Hepatocyte (in vitro differentiated cells): ENCODE measurements around the gene LSM5. TPM values are rescaled to one million over a fixed set of nuclear protein-coding genes. Genes with fewer than 3 reads are reported as not detected.
A peak's percentile ranks its signal among the peaks of the same experiment; 100 is the strongest.

ENCODE experiments used
- DNase-seq: peaks from one replicate; pipeline ENCODE4 v3.0.0-alpha.2; 2016; ENCODE audit warnings: low spot score
- H2AFZ ChIP-seq: fragments of 200-600 bp; sonication (generic); 2 replicates; pipeline ENCODE4 v1.6.0; 2016; ENCODE audit warnings: antibody characterized with exemption, mild to moderate bottlenecking
- H3K27ac ChIP-seq: fragments of 200-600 bp; sonication (generic); 2 replicates; pipeline ENCODE4 v1.5.1; 2016; ENCODE audit warnings: mild to moderate bottlenecking
- H3K27me3 ChIP-seq: fragments of 200-600 bp; sonication (generic); 2 replicates; pipeline ENCODE4 v1.6.1; 2016
- H3K36me3 ChIP-seq: fragments of 200-600 bp; sonication (generic); replicated peaks from 2 replicates; pipeline ENCODE4 v1.5.1; 2016; ENCODE audit warnings: low read depth; ENCODE audit not compliant: insufficient read depth
- H3K4me1 ChIP-seq: fragments of 200-600 bp; sonication (generic); 2 replicates; pipeline ENCODE4 v1.5.1; 2016; ENCODE audit warnings: mild to moderate bottlenecking, moderate library complexity; ENCODE audit not compliant: insufficient read depth
- H3K4me2 ChIP-seq: fragments of 200-600 bp; sonication (generic); 2 replicates; pipeline ENCODE4 v1.6.0; 2016
- H3K4me3 ChIP-seq: fragments of 200-600 bp; sonication (generic); 2 replicates; pipeline ENCODE4 v1.5.1; 2016; ENCODE audit warnings: mild to moderate bottlenecking
- H3K79me2 ChIP-seq: fragments of 200-600 bp; sonication (generic); 2 replicates; pipeline ENCODE4 v1.6.0; 2017; ENCODE audit warnings: mild to moderate bottlenecking
- H3K9me2 ChIP-seq: fragments of 200-600 bp; sonication (generic); replicated peaks from 2 replicates; pipeline ENCODE4 v1.6.0; 2017; ENCODE audit warnings: mild to moderate bottlenecking; ENCODE audit not compliant: insufficient read depth
- H3K9me3 ChIP-seq: fragments of 200-600 bp; sonication (generic); 2 replicates; pipeline ENCODE4 v1.5.1; 2016; ENCODE audit warnings: low read depth, mild to moderate bottlenecking
- H4K20me1 ChIP-seq: fragments of 200-600 bp; sonication (generic); 2 replicates; pipeline ENCODE4 v1.6.0; 2016; ENCODE audit warnings: mild to moderate bottlenecking; ENCODE audit not compliant: insufficient read depth, poor library complexity, severe bottlenecking
- EZH2 ChIP-seq: fragments of 200-600 bp; sonication (generic); IDR thresholded peaks from 2 replicates; pipeline ENCODE4 v1.6.1; 2016; ENCODE audit warnings: antibody characterized with exemption, mild to moderate bottlenecking, borderline replicate concordance
- EZH2phosphoT487 ChIP-seq: fragments of 200-600 bp; sonication (generic); IDR thresholded peaks from one replicate; pipeline ENCODE4 v1.6.1; 2018; ENCODE audit warnings: antibody characterized with exemption, mild to moderate bottlenecking, low read depth, moderate library complexity; ENCODE audit not compliant: unreplicated experiment, severe bottlenecking
- WGBS: methylation state at CpG from one replicate; pipeline ENCODE4 v1.1.6; 2016; ENCODE audit warnings: low lambda C conversion rate; ENCODE audit errors: missing lambda C conversion rate; 5-methylcytosine and 5-hydroxymethylcytosine counted together
- polyA plus RNA-seq: library from polyadenylated mRNA; unstranded; fragments of >200 nt; fragmentation: Nextera tagmentation; extraction: Ambion mirVana; gene quantifications from 2 replicates; pipeline ENCODE4 v1.2.1, GENCODE V29; 2016
- total RNA-seq: library from RNA; depleted of rRNA; stranded (reverse); fragments of >200 nt; gene quantifications from 2 replicates; pipeline ENCODE4 v1.2.3, GENCODE V29; 2014
- TF ChIP-seq, protein P1 (sequence below): fragments of 200-600 bp; sonication (generic); IDR thresholded peaks from 2 replicates; pipeline ENCODE4 v1.5.1; 2016; ENCODE audit warnings: antibody characterized with exemption, mild to moderate bottlenecking; ENCODE audit not compliant: poor library complexity

The LSM5 gene
- total and polyA plus RNA-seq, 2 experiments from 2014 or later = 38.4 to 92.7 TPM

DNA sequence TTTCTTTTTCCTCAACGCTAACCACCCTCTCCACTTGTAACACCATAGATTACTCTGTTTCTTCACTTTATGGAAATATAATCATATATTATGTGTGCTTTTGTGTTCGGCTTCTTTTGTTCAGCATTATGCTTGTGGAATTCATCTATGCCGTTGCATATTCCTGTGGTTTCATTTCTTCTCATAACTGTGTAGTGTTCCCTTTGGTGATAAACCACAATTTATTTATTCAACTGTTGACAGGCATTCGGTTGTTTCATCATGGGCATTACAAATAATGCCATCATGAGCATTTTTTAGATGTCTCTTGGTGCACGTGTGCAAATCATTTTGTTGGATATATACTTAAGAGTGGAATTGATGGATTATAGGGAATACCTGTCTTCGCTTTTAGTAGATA, 17.2 kb upstream of the LSM5 start:
- no peak for DNase-seq
- 97% methylated on average over 6 of the region's 6 CpGs for WGBS
- Histone ChIP-seq H3K4me3 (no peak overlapping the region), H3K4me1 (no peaks in the 10 kb centered on the region), H3K36me3 (no peaks in the 10 kb centered on the region), H3K79me2 (peaks cover 98% of the 10 kb centered on the region), H3K27me3 (no peaks in the 10 kb centered on the region), H3K9me3 (no peaks in the 10 kb centered on the region), H4K20me1 (peaks cover 33% of the 10 kb centered on the region), H3K9me2 (no peaks in the 10 kb centered on the region), H3K27ac (no peak overlapping the region), H3K4me2 (no peak overlapping the region), H2AFZ (no peak overlapping the region)
- no peak for TF ChIP-seq EZH2
- TF ChIP-seq EZH2phosphoT487 = no peak
- TF ChIP-seq, protein P1, sequence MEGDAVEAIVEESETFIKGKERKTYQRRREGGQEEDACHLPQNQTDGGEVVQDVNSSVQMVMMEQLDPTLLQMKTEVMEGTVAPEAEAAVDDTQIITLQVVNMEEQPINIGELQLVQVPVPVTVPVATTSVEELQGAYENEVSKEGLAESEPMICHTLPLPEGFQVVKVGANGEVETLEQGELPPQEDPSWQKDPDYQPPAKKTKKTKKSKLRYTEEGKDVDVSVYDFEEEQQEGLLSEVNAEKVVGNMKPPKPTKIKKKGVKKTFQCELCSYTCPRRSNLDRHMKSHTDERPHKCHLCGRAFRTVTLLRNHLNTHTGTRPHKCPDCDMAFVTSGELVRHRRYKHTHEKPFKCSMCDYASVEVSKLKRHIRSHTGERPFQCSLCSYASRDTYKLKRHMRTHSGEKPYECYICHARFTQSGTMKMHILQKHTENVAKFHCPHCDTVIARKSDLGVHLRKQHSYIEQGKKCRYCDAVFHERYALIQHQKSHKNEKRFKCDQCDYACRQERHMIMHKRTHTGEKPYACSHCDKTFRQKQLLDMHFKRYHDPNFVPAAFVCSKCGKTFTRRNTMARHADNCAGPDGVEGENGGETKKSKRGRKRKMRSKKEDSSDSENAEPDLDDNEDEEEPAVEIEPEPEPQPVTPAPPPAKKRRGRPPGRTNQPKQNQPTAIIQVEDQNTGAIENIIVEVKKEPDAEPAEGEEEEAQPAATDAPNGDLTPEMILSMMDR = no peak

GRCh38 chr7:32506266-32507054, 16.3 kb upstream of the LSM5 start:
- no peak overlapping the region for H3K4me3 ChIP-seq
- no peak overlapping the region for H3K4me2 ChIP-seq
- peaks cover under 1% of the 10 kb centered on the region for H3K4me1 ChIP-seq
- H3K27ac ChIP-seq = no peak overlapping the region
- no peak overlapping the region for H2AFZ ChIP-seq
- H3K9me3 ChIP-seq = no peaks in the 10 kb centered on the region
- peaks cover 43% of the 10 kb centered on the region for H4K20me1 ChIP-seq
- peaks cover 98% of the 10 kb centered on the region for H3K79me2 ChIP-seq
- no peaks in the 10 kb centered on the region for H3K9me2 ChIP-seq
- DNase-seq = no peak
- no peaks in the 10 kb centered on the region for H3K36me3 ChIP-seq
- H3K27me3 ChIP-seq = no peaks in the 10 kb centered on the region
- 95% methylated on average over 5 of the region's 5 CpGs for WGBS
- TF ChIP-seq EZH2 = no peak
- TF ChIP-seq EZH2phosphoT487 = no peak
- TF ChIP-seq, protein P1 = no peak

DNA sequence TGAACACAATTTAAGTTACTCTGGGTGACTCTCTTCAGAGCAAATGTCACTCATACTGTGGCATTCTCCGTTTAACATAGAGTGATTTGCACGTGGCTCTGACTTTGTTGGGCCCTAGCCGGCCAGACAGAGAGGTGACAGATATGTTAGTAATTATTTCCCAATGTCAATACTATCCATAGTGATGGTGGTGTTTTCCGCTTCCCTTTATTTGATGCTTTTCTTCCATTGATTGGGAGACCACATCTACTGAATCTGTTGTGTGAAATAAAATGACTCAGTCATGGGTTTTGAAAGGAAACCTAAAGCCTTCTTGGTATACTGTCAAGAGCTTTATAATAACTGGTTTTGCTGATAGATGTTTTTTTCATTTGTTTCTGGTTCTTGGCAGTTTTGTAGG, 12.5 kb upstream of the LSM5 start:
- no peak for TF ChIP-seq EZH2phosphoT487
- Histone ChIP-seq H3K9me3 (no peaks in the 10 kb centered on the region), H3K27ac (no peak overlapping the region), H3K4me2 (no peak overlapping the region), H3K27me3 (no peaks in the 10 kb centered on the region), H3K4me1 (peaks cover 6% of the 10 kb centered on the region), H4K20me1 (peaks cover 46% of the 10 kb centered on the region), H3K9me2 (no peaks in the 10 kb centered on the region), H3K79me2 (peaks cover 97% of the 10 kb centered on the region), H3K36me3 (no peaks in the 10 kb centered on the region), H3K4me3 (no peak overlapping the region), H2AFZ (no peak overlapping the region)
- DNase-seq = no peak
- WGBS = 66% methylated on average over 4 of the region's 4 CpGs

- peak overlapping the region; percentile 23 for H3K27ac ChIP-seq
- no peak for DNase-seq
- no peaks in the 10 kb centered on the region for H3K27me3 ChIP-seq
- no peak overlapping the region for H2AFZ ChIP-seq
- peak overlapping the region; percentile 44 for H3K4me2 ChIP-seq
- TF ChIP-seq, protein P1 = no peak
- TF ChIP-seq EZH2phosphoT487 = no peak
- TF ChIP-seq EZH2 = no peak
- 73% methylated on average over 1 of the region's 1 CpG for WGBS
- peaks cover 47% of the 10 kb centered on the region for H4K20me1 ChIP-seq
- no peaks in the 10 kb centered on the region for H3K9me2 ChIP-seq
- no peaks in the 10 kb centered on the region for H3K9me3 ChIP-seq
- H3K4me3 ChIP-seq = no peak overlapping the region
- H3K79me2 ChIP-seq = peaks cover 97% of the 10 kb centered on the region
- H3K4me1 ChIP-seq = peaks cover 10% of the 10 kb centered on the region
- H3K36me3 ChIP-seq = no peaks in the 10 kb centered on the region
Measured at GRCh38 chr7:32501522-32501921, 11.3 kb upstream of the LSM5 start.
